Thymus (tissue), 11 donors: ENCODE data around the gene SIK3. TPM values are rescaled to one million over a fixed set of nuclear protein-coding genes. Genes with fewer than 3 reads are reported as not detected.

Source experiments
- DNase-seq, 9 donors: peaks; one replicate each; pipeline ENCODE4 v3.0.0-alpha.2; 2013; ENCODE audit warnings: low spot score in 9 of 9, low read depth in 6 of 9, missing footprints in 1 of 9
- H3K27ac ChIP-seq, 2 donors: one replicate each; pipeline ENCODE4 v1.5.1; 2013; ENCODE audit warnings: control low read depth in 1 of 2, low read depth in 1 of 2, low read length in 1 of 2, mild to moderate bottlenecking in 1 of 2, moderate library complexity in 1 of 2
- H3K27me3 ChIP-seq, 2 donors: one replicate each; pipeline ENCODE4 v1.5.1; 2013; ENCODE audit warnings: low read length in 1 of 2; ENCODE audit not compliant: control insufficient read depth in 2 of 2, insufficient read depth in 1 of 2
- H3K36me3 ChIP-seq, 2 donors: one replicate each; pipeline ENCODE4 v1.5.1; 2013; ENCODE audit warnings: low read length in 1 of 2, mild to moderate bottlenecking in 1 of 2, moderate library complexity in 1 of 2; ENCODE audit not compliant: control insufficient read depth in 2 of 2, insufficient read depth in 2 of 2
- H3K4me1 ChIP-seq, 2 donors: one replicate each; pipeline ENCODE4 v1.5.1; 2013; ENCODE audit warnings: low read length in 2 of 2; ENCODE audit not compliant: control insufficient read depth in 2 of 2, insufficient read depth in 2 of 2
- H3K4me3 ChIP-seq, 2 donors: one replicate each; pipeline ENCODE4 v1.5.1; 2013; ENCODE audit warnings: low read length in 2 of 2, control low read depth in 1 of 2, mild to moderate bottlenecking in 1 of 2
- H3K9me3 ChIP-seq, 2 donors: one replicate each; pipeline ENCODE4 v1.5.1; 2013; ENCODE audit warnings: low read length in 1 of 2, mild to moderate bottlenecking in 1 of 2; ENCODE audit not compliant: control insufficient read depth in 2 of 2, insufficient read depth in 1 of 2
- WGBS: extraction: QIAGEN DNeasy Blood & Tissue Kit; methylation state at CpG from one replicate; pipeline ENCODE4 v1.1.7; 2013; 5-methylcytosine and 5-hydroxymethylcytosine counted together
- polyA plus RNA-seq: library from polyadenylated mRNA; stranded (reverse); fragments of 200-250 nt; gene quantifications from one replicate; pipeline ENCODE4 v1.2.3, GENCODE V29; 2013
- total RNA-seq: library from RNA; stranded (reverse); fragments of 120-200 nt; gene quantifications from one replicate; pipeline ENCODE4 v1.2.4, GENCODE V29; 2013
- donor health status: healthy.

The SIK3 gene
- total and polyA plus RNA-seq, 2 donors: 10.3 to 12.2 TPM

- Histone ChIP-seq H3K27me3 (no peaks in the 10 kb centered on the region), H3K27ac (peak overlapping the region; percentile 43 to 78), H3K36me3 (peaks cover 0 to 7% of the 10 kb centered on the region in 2 donors), H3K4me1 (peaks cover 32 to 45% of the 10 kb centered on the region in 2 donors), H3K9me3 (no peaks in the 10 kb centered on the region), H3K4me3 (no peak overlapping the region)
- WGBS: 56% methylated on average over 2 of the region's 2 CpGs
- DNase-seq: no peak
These were observed 167.6 kb downstream of the SIK3 start for GRCh38 chr11:116930586-116930985.

- 4% methylated on average over 4 of the region's 4 CpGs for WGBS
- DNase-seq: peak in 3 of 9 donors; percentile 33 to 71 (median 54)
- Histone ChIP-seq H3K36me3 (peaks cover 0 to 11% of the 10 kb centered on the region in 2 donors), H3K9me3 (no peaks in the 10 kb centered on the region), H3K27ac (peak overlapping the region; percentile 57 to 78), H3K27me3 (no peaks in the 10 kb centered on the region), H3K4me3 (no peak overlapping the region), H3K4me1 (peaks cover 32 to 49% of the 10 kb centered on the region in 2 donors)
These were observed 168.1 kb downstream of the SIK3 start for GRCh38 chr11:116930177-116930576.

- Histone ChIP-seq H3K36me3 (peaks cover 0 to 15% of the 10 kb centered on the region in 2 donors), H3K4me1 (peaks cover 38 to 55% of the 10 kb centered on the region in 2 donors), H3K27me3 (no peaks in the 10 kb centered on the region), H3K9me3 (no peaks in the 10 kb centered on the region), H3K4me3 (no peak overlapping the region), H3K27ac (peak overlapping the region in 1 of 2 donors; percentile 78)
- WGBS: 59% methylated on average over 6 of the region's 6 CpGs
- peak in 1 of 9 donors; percentile 13 for DNase-seq
These were observed 168.7 kb downstream of the SIK3 start for GRCh38 chr11:116929414-116930090.

GRCh38 chr11:116928845-116929244 lies 169.4 kb downstream of the SIK3 start:
- H3K27me3 ChIP-seq: no peaks in the 10 kb centered on the region
- peak overlapping the region; percentile 40 to 65 for H3K27ac ChIP-seq
- peaks cover 0 to 18% of the 10 kb centered on the region in 2 donors for H3K36me3 ChIP-seq
- H3K4me3 ChIP-seq: no peak overlapping the region
- 54% methylated on average over 5 of the region's 5 CpGs for WGBS
- no peaks in the 10 kb centered on the region for H3K9me3 ChIP-seq
- peaks cover 38 to 57% of the 10 kb centered on the region in 2 donors for H3K4me1 ChIP-seq
- no peak for DNase-seq

GRCh38 chr11:116928102-116928777 lies 170.0 kb downstream of the SIK3 start:
- H3K27ac ChIP-seq: peak overlapping the region in 1 of 2 donors; percentile 65
- peaks cover 38 to 57% of the 10 kb centered on the region in 2 donors for H3K4me1 ChIP-seq

GRCh38 chr11:116927163-116927974 lies 170.9 kb downstream of the SIK3 start:
- H3K4me1 ChIP-seq: peaks cover 38 to 57% of the 10 kb centered on the region in 2 donors
- peaks cover under 1 to 18% of the 10 kb centered on the region in 2 donors for H3K36me3 ChIP-seq
- peak overlapping the region in 1 of 2 donors; percentile 65 for H3K27ac ChIP-seq
- H3K4me3 ChIP-seq: no peak overlapping the region
- peak in 7 of 9 donors; percentile 47 to 86 (median 61) for DNase-seq
- WGBS: 35% methylated on average over 11 of the region's 11 CpGs
- no peaks in the 10 kb centered on the region for H3K27me3 ChIP-seq
- no peaks in the 10 kb centered on the region for H3K9me3 ChIP-seq

More at GRCh38 chr11:116928102-116928777, 170.0 kb downstream of the SIK3 start:
- Histone ChIP-seq H3K4me3 (no peak overlapping the region), H3K27me3 (no peaks in the 10 kb centered on the region), H3K9me3 (no peaks in the 10 kb centered on the region), H3K36me3 (peaks cover 0 to 18% of the 10 kb centered on the region in 2 donors)
- 4% methylated on average over 1 of the region's 1 CpG for WGBS
- DNase-seq: peak in 4 of 9 donors; percentile 38 to 74 (median 48)

GRCh38 chr11:116925050-116925449 lies 173.2 kb downstream of the SIK3 start:
- Histone ChIP-seq H3K27ac (peak overlapping the region in 1 of 2 donors; percentile 7), H3K36me3 (peaks cover 10 to 26% of the 10 kb centered on the region in 2 donors), H3K4me1 (peaks cover 22 to 38% of the 10 kb centered on the region in 2 donors), H3K9me3 (no peaks in the 10 kb centered on the region), H3K4me3 (no peak overlapping the region), H3K27me3 (no peaks in the 10 kb centered on the region)
- peak in 1 of 9 donors; percentile 44 for DNase-seq
- 34% methylated on average over 8 of the region's 8 CpGs for WGBS

GRCh38 chr11:116918925-116919655 lies 179.1 kb downstream of the SIK3 start:
- no peaks in the 10 kb centered on the region for H3K9me3 ChIP-seq
- H3K36me3 ChIP-seq: peaks cover 8 to 10% of the 10 kb centered on the region in 2 donors
- H3K4me1 ChIP-seq: no peaks in the 10 kb centered on the region
- no peaks in the 10 kb centered on the region for H3K27me3 ChIP-seq
- no peak overlapping the region for H3K27ac ChIP-seq
- no peak for DNase-seq
- 96% methylated on average over 3 of the region's 3 CpGs for WGBS
- no peak overlapping the region for H3K4me3 ChIP-seq
